Measurements from ENCODE around the gene LYRM4. TPM values are rescaled to one million over a fixed set of nuclear protein-coding genes. Genes with fewer than 3 reads are reported as not detected.

The LYRM4 gene
- total RNA-seq, 1 experiment from 2014 or later = 44.3 TPM

DNA sequence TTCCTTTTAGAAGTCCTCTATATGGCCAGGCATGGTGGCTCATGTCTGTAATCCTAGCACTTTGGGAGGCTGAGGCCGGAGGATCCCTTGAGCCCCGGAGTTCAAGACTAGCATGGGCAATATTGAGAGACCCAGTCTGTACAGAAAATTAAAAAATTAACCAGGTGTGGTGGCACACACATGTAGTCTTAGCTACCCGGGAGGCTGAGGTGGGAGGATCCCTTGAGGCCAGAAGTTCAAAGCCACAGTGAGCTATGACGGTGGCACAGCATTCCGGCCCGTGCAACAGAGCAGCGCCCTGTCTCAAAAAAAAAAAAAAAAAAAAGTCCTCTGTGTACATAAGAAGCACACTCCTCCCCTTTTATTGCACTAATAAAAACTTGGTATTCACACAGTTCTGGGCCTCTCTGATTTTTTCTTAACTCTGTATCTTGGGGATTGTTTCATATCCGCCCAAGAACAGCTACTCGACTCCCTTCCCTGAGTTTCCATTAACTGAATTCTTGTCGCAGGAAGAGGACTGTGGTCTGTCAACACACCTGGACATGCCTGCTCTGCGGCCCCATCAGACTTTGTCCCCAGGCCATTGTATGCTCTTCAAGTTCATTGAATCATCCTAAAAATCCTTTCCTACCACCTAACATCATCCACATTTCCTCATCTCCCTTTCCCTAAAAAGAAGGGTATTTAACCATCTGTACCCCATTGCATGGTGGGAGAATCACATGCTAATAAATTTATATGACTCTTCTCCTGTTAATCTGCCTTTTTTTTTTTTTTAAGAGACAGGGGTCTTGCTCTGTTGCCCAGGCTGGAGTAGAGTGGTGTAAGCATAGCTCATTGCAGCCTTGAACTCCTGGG lies 201.5 kb downstream of the LYRM4 start:
- H2AFZ ChIP-seq (ENCODE audit: low read length) = no peak overlapping the region
- H4K5ac ChIP-seq (ENCODE audit: insufficient read length, low read depth, low read length) = no peak overlapping the region
- no peak overlapping the region for H3K9ac ChIP-seq (ENCODE audit: extremely low read depth, insufficient read length, low read length)
- no peak overlapping the region for H3K4me2 ChIP-seq (ENCODE audit: insufficient read depth, insufficient read length, low read length)
- no peak overlapping the region for H3K18ac ChIP-seq (ENCODE audit: insufficient read length, low read depth, low read length)
- H3K23me2 ChIP-seq (ENCODE audit: insufficient read length, low read depth, low read length, poor library complexity, severe bottlenecking) = no peaks in the 10 kb centered on the region
- Mint-ChIP-seq H3K27me3 (ENCODE audit: low read depth) (peaks cover 9% of the 10 kb centered on the region), H3K4me3 (no peak overlapping the region), H3K9me3 (peaks cover 0 to 8% of the 10 kb centered on the region in 2 experiments; a peak in 3 of 5 replicates), H3K27ac (no peak overlapping the region), H3K4me1 (peaks cover 6 to 8% of the 10 kb centered on the region in 2 experiments), H3K36me3 (ENCODE audit: insufficient read depth in 1 of 3, low read depth in 3 of 3) (peaks cover 0 to 10% (median 0%) of the 10 kb centered on the region in 3 experiments; a peak in 1 of 7 replicates)
- H3K9me3 ChIP-seq (ENCODE audit: control insufficient read depth, low read depth, low read length) = no peaks in the 10 kb centered on the region
- no peak overlapping the region for H2BK120ac ChIP-seq (ENCODE audit: low read depth, low read length, poor library complexity, severe bottlenecking)
- H2BK5ac ChIP-seq (ENCODE audit: insufficient read length, low read length) = no peak overlapping the region
- H4K8ac ChIP-seq (replicated peaks; ENCODE audit: insufficient read length, low read depth, low read length) = no peak overlapping the region
- no peak for TF ChIP-seq CTCF (conservative IDR thresholded peaks at IDR 0.05)
- H4K20me1 ChIP-seq (ENCODE audit: control insufficient read depth, insufficient read depth, insufficient read length) = no peaks in the 10 kb centered on the region
- no peaks in the 10 kb centered on the region for H3K4me1 ChIP-seq (ENCODE audit: insufficient read depth, low read length)
- no peak overlapping the region for H3K27ac ChIP-seq (ENCODE audit: insufficient read length, low read depth, low read length)
- no peak overlapping the region for H3T11ph ChIP-seq (ENCODE audit: low read length)
- no peak overlapping the region for H2AK5ac ChIP-seq (ENCODE audit: insufficient read length, low read length)
- no peak overlapping the region for H3K56ac ChIP-seq (ENCODE audit: insufficient read length, low read depth, low read length)
- no peaks in the 10 kb centered on the region for H3K79me2 ChIP-seq (ENCODE audit: insufficient read depth, low read length)
- no peak overlapping the region for H2BK15ac ChIP-seq (ENCODE audit: low read depth, low read length)
- H3K4ac ChIP-seq (ENCODE audit: low read depth, low read length) = no peak overlapping the region
- no CpG with 5 or more reads among the region's 11 CpGs for WGBS (ENCODE audit: extremely low coverage, insufficient read length, low lambda C conversion rate)
- no peaks in the 10 kb centered on the region for H3K27me3 ChIP-seq (ENCODE audit: insufficient read depth, low read length)
- no peaks in the 10 kb centered on the region for H3K79me1 ChIP-seq (ENCODE audit: insufficient read depth, low read depth, low read length, poor library complexity, severe bottlenecking)
- no peak for DNase-seq
- no peak overlapping the region for H3K14ac ChIP-seq (ENCODE audit: insufficient read depth, low read length)
- no peak overlapping the region for H4K91ac ChIP-seq (ENCODE audit: insufficient read length, low read depth, low read length)
- H2BK20ac ChIP-seq (ENCODE audit: low read depth, low read length, poor library complexity, severe bottlenecking) = no peak overlapping the region
- no peak overlapping the region for H3K23ac ChIP-seq (ENCODE audit: insufficient read length, low read depth, low read length)
- H2BK12ac ChIP-seq (ENCODE audit: insufficient read length, low read depth, low read length) = no peak overlapping the region

Small RNAs within 50 kb of the gene (microRNA-seq; reads per million reads assigned to microRNA genes)
- 1.9 reads per million, percentile 17 among the genes with 10 or more reads in this experiment for gene MIR3691 (ENCODE audit: borderline microRNAs expressed)

Other genes starting within 250 kb of the LYRM4 start
- gene PPP1R3G, start 175.6 kb downstream of the LYRM4 start, total RNA-seq (2021) = not detected in 2 replicates
- gene FARS2, start 563 bp upstream of the LYRM4 start, total RNA-seq (2021) = 8.5 and 9.4 TPM in 2 replicates

Measured in H9 (cell line).